HCT116 (cell line): Measurements from ENCODE around the gene LHX2. TPM values are rescaled to one million over a fixed set of nuclear protein-coding genes. Genes with fewer than 3 reads are reported as not detected.

Experiments
- ATAC-seq: fragments of 200-7000 bp; cut with Tn5 transposase; 2 replicates; pipeline ENCODE4 v1.9.1; 2020; ENCODE audit warnings: mild to moderate bottlenecking, moderate library complexity
- BruUV-seq: library from RNA; stranded (reverse); fragments of 400-500 nt; replicated peaks from 2 replicates; lab custom pipeline; 2021; lab: Mats Ljungman, UMichigan
- CTCF ChIA-PET: fragments of 300-600 bp; sonication (Branson Sonifier 250); formaldehyde crosslinking; loops from one replicate; lab custom pipeline; 2021; ENCODE audit warnings: antibody characterized with exemption; lab: Charles Lee
- POLR2A ChIA-PET: fragments of 300-600, 350-600 bp; sonication (Branson Sonifier 250); formaldehyde crosslinking; loops from one replicate; lab custom pipeline; 2021; ENCODE audit warnings: antibody characterized with exemption; lab: Charles Lee
- RAD21 ChIA-PET, 2 experiments: fragments of 300-600 bp; sonication (Branson Sonifier 250); formaldehyde crosslinking; loops; one replicate each; lab custom pipeline; 2023; ENCODE audit warnings: low total read pairs in 2 of 2; ENCODE audit not compliant: uncharacterized antibody in 2 of 2, unreplicated experiment in 2 of 2, low non-redundant PET in 1 of 2; lab: Charles Lee
- DNase-seq: peaks from one replicate; pipeline ENCODE4 v3.0.0-alpha.2; 2010; ENCODE audit warnings: low read depth, low spot score
- H2AFZ ChIP-seq: fragments of 200-600 bp; shearing (Covaris generic), sonication (generic); 2 replicates; pipeline ENCODE4 v1.6.1; 2017; ENCODE audit warnings: low read depth, mixed run types, mixed read lengths, antibody characterized with exemption, low read length; ENCODE audit not compliant: poor library complexity, severe bottlenecking
- H3K27ac ChIP-seq: 2 replicates; pipeline ENCODE4 v1.5.1; 2012; ENCODE audit warnings: low read depth, low read length
- H3K27me3 ChIP-seq: fragments of 200-600 bp; sonication (generic); 2 replicates; pipeline ENCODE4 v1.6.1; 2016; ENCODE audit warnings: mixed run types, low read length, mixed read lengths; ENCODE audit not compliant: insufficient read depth
- H3K36me3 ChIP-seq, 2 experiments: fragments of 200-500 bp in 1 of 2; fragments of 200-600 bp in 1 of 2; sonication (Bioruptor generic) in 1 of 2; sonication (generic) in 1 of 2; 2 replicates each; pipeline versions ENCODE4 v1.5.1 to v1.6.1; 2014 to 2016; ENCODE audit warnings: low read length in 2 of 2, inconsistent platforms in 1 of 2, mixed read lengths in 1 of 2, mixed run types in 1 of 2; ENCODE audit not compliant: insufficient read depth in 2 of 2, control insufficient read depth in 1 of 2
- H3K4me1 ChIP-seq, 2 experiments: fragments of 200-600 bp in 1 of 2; sonication (generic) in 1 of 2; 2 replicates each; pipeline versions ENCODE4 v1.5.1 to v1.6.1; 2012 to 2017; ENCODE audit warnings: low read length in 2 of 2, inconsistent platforms in 1 of 2, mild to moderate bottlenecking in 1 of 2, mixed read lengths in 1 of 2, mixed run types in 1 of 2, moderate library complexity in 1 of 2; ENCODE audit not compliant: insufficient read depth in 2 of 2, control insufficient read depth in 1 of 2
- H3K4me2 ChIP-seq: fragments of 200-600 bp; sonication (generic); 2 replicates; pipeline ENCODE4 v1.6.1; 2017; ENCODE audit warnings: mixed run types, low read length, mixed read lengths
- H3K4me3 ChIP-seq, 2 experiments: fragments of 200-600 bp in 1 of 2; sonication (generic) in 1 of 2; replicated peaks in 1 of 2; 2 replicates each; pipeline ENCODE4 v1.5.1; 2011 to 2016; ENCODE audit warnings: low read length in 2 of 2, control low read depth in 1 of 2, low read depth in 1 of 2, mild to moderate bottlenecking in 1 of 2, mixed read lengths in 1 of 2, mixed run types in 1 of 2
- H3K79me2 ChIP-seq: fragments of 200-600 bp; sonication (generic); 2 replicates; pipeline ENCODE4 v1.6.1; 2017; ENCODE audit warnings: mild to moderate bottlenecking, mixed run types, low read length, moderate library complexity, mixed read lengths; ENCODE audit not compliant: insufficient read depth
- H3K9ac ChIP-seq: fragments of 200-600 bp; sonication (generic); 2 replicates; pipeline ENCODE4 v1.6.1; 2016; ENCODE audit warnings: low read length, mixed read lengths
- H3K9me2 ChIP-seq: fragments of 200-600 bp; sonication (generic), shearing (Covaris generic); 2 replicates; pipeline ENCODE4 v1.6.1; 2017; ENCODE audit warnings: mixed run types, mild to moderate bottlenecking, moderate library complexity; ENCODE audit not compliant: insufficient read depth
- H3K9me3 ChIP-seq, 2 experiments: fragments of 200-500 bp in 1 of 2; fragments of 200-600 bp in 1 of 2; sonication (Bioruptor generic) in 1 of 2; sonication (generic) in 1 of 2; 2 replicates each; pipeline ENCODE4 v1.6.1; 2014 to 2017; ENCODE audit warnings: low read length in 2 of 2, mixed read lengths in 2 of 2, inconsistent platforms in 1 of 2, low read depth in 1 of 2, mild to moderate bottlenecking in 1 of 2, mixed run types in 1 of 2, moderate library complexity in 1 of 2; ENCODE audit not compliant: control insufficient read depth in 1 of 2, insufficient read depth in 1 of 2
- H4K20me1 ChIP-seq: fragments of 200-600 bp; sonication (generic), shearing (Covaris generic); 2 replicates; pipeline ENCODE4 v1.6.1; 2017; ENCODE audit warnings: mixed run types, mild to moderate bottlenecking, moderate library complexity; ENCODE audit not compliant: insufficient read depth
- EGR1 ChIP-seq: IDR thresholded peaks from 2 replicates; pipeline ENCODE4 v1.6.1; 2012; ENCODE audit warnings: low read depth
- ELF1 ChIP-seq: IDR thresholded peaks from 2 replicates; pipeline ENCODE4 v1.6.1; 2012; ENCODE audit warnings: low read depth, borderline replicate concordance
- FOSL1 ChIP-seq: IDR thresholded peaks from 2 replicates; pipeline ENCODE4 v1.6.1; 2012; ENCODE audit warnings: low read depth
- JUND ChIP-seq: IDR thresholded peaks from 2 replicates; pipeline ENCODE4 v1.6.1; 2012
- MAX ChIP-seq: IDR thresholded peaks from 2 replicates; pipeline ENCODE4 v1.6.1; 2012
- POLR2AphosphoS5 ChIP-seq: IDR thresholded peaks from 2 replicates; pipeline ENCODE4 v1.6.1; 2011; ENCODE audit warnings: mild to moderate bottlenecking, low read depth, low read length, moderate library complexity
- RAD21 ChIP-seq: IDR thresholded peaks from 2 replicates; pipeline ENCODE4 v1.6.1; 2012; ENCODE audit warnings: low read depth, mild to moderate bottlenecking
- REST ChIP-seq: IDR thresholded peaks from 2 replicates; pipeline ENCODE4 v1.6.1; 2012; ENCODE audit warnings: low read depth
- SP1 ChIP-seq: IDR thresholded peaks from 2 replicates; pipeline ENCODE4 v1.6.1; 2012; ENCODE audit warnings: low read depth
- YY1 ChIP-seq: IDR thresholded peaks from 2 replicates; pipeline ENCODE4 v1.6.1; 2011; ENCODE audit warnings: low read length, low read depth, moderate library complexity, mild to moderate bottlenecking; ENCODE audit not compliant: insufficient replicate concordance; ENCODE audit errors: extremely low read depth
- ZBTB33 ChIP-seq: IDR thresholded peaks from 2 replicates; pipeline ENCODE4 v1.6.1; 2011; ENCODE audit warnings: mild to moderate bottlenecking, low read length, moderate library complexity; ENCODE audit not compliant: insufficient replicate concordance; ENCODE audit errors: extremely low read depth
- ZFX ChIP-seq: fragments of 450-650 bp; IDR thresholded peaks from 2 replicates; pipeline ENCODE4 v1.6.1; 2017
- ZNF274 ChIP-seq: fragments of 200-500 bp; sonication (Bioruptor generic); IDR thresholded peaks from 2 replicates; pipeline ENCODE4 v1.6.1; 2014; ENCODE audit warnings: mild to moderate bottlenecking, low read depth, low read length, inconsistent platforms
- intact Hi-C: fragments of 100-400 bp; cut with micrococcal nuclease; formaldehyde crosslinking; loops from 2 replicates; pipeline ENCODE4 v1.10.0; 2022
- total RNA-seq: library from RNA; stranded (reverse); gene quantifications from one replicate; pipeline ENCODE4 v1.2.1, GENCODE V29; 2021; ENCODE audit not compliant: unreplicated experiment

LHX2 gene
- total RNA-seq, 1 experiment from 2014 or later, result 10.2 TPM

GRCh38 chr9:123997665-123998277 lies 13.8 kb upstream of the LHX2 start:
- no peak overlapping the region for H3K4me3 ChIP-seq
- no peaks in the 10 kb centered on the region for H3K9me2 ChIP-seq
- ATAC-seq, result no peak
- BruUV-seq, result no TSS peak
- POLR2A ChIA-PET, result no interaction called here
- H2AFZ ChIP-seq, result no peak overlapping the region
- H3K27me3 ChIP-seq, result peaks cover 48% of the 10 kb centered on the region
- intact Hi-C loops, result no loop called here
- RAD21 ChIA-PET, result no interaction called here
- no peak overlapping the region for H3K4me2 ChIP-seq
- H3K9me3 ChIP-seq, result no peaks in the 10 kb centered on the region
- DNase-seq, result no peak
- H4K20me1 ChIP-seq, result no peaks in the 10 kb centered on the region
- H3K36me3 ChIP-seq, result no peaks in the 10 kb centered on the region
- CTCF ChIA-PET, result no interaction called here
- H3K79me2 ChIP-seq, result no peaks in the 10 kb centered on the region
- H3K4me1 ChIP-seq, result peaks cover 0 to 3% of the 10 kb centered on the region in 2 experiments; a peak in 1 of 4 replicates
- no peak overlapping the region for H3K27ac ChIP-seq
- no peak overlapping the region for H3K9ac ChIP-seq
- TF ChIP-seq ZNF274 (no peak), RAD21 (no peak), YY1 (no peak), ELF1 (no peak), POLR2AphosphoS5 (no peak), EGR1 (no peak), MAX (no peak), SP1 (no peak), ZFX (no peak), JUND (no peak), ZBTB33 (no peak), REST (no peak), FOSL1 (no peak)
